GM12874 (cell line): ENCODE data around the gene ISL2.

Source experiments
- TF ChIP-seq, protein P1 (sequence below): IDR thresholded peaks from 2 replicates; pipeline ENCODE4 v1.5.1; 2011; ENCODE audit warnings: low read depth, mild to moderate bottlenecking, control low read depth, low read length, moderate library complexity; ENCODE audit not compliant: insufficient read depth

Gene ISL2

DNA sequence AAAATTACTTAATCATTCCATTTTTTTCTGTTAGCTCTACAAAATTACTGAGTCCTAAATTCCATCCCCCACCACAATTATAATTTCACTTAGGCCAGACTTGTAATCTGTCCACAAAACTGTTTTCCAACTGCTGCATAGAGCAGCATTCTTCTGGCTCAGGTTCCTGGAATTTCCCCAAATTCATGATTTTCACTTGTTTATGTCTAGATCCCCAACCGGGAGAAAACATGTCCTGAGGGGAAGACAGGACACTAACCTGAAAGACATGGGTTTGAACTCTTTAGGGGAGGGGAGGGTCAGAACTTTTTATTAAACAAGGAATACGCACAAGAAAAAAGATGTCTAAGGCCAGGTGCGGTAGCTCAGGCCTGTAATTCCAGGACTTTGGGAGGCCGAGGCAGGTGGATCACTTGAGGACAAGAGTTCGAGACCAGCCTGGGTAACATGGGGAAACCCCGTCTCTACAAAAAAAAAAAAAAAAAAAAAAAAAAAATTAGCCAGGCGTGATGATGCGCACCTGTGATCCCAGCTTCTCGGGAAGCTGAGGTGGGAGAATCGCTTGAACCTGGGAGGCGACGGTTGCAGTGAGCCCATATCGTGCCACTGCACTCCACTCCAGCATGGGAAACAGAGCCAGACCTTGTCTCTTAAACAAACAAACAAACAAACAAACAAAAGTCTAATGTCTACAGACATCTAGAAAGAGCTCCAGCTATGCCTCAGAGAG, 26.8 kb upstream of the ISL2 start:
- TF ChIP-seq, protein P1, sequence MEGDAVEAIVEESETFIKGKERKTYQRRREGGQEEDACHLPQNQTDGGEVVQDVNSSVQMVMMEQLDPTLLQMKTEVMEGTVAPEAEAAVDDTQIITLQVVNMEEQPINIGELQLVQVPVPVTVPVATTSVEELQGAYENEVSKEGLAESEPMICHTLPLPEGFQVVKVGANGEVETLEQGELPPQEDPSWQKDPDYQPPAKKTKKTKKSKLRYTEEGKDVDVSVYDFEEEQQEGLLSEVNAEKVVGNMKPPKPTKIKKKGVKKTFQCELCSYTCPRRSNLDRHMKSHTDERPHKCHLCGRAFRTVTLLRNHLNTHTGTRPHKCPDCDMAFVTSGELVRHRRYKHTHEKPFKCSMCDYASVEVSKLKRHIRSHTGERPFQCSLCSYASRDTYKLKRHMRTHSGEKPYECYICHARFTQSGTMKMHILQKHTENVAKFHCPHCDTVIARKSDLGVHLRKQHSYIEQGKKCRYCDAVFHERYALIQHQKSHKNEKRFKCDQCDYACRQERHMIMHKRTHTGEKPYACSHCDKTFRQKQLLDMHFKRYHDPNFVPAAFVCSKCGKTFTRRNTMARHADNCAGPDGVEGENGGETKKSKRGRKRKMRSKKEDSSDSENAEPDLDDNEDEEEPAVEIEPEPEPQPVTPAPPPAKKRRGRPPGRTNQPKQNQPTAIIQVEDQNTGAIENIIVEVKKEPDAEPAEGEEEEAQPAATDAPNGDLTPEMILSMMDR, result no peak

DNA sequence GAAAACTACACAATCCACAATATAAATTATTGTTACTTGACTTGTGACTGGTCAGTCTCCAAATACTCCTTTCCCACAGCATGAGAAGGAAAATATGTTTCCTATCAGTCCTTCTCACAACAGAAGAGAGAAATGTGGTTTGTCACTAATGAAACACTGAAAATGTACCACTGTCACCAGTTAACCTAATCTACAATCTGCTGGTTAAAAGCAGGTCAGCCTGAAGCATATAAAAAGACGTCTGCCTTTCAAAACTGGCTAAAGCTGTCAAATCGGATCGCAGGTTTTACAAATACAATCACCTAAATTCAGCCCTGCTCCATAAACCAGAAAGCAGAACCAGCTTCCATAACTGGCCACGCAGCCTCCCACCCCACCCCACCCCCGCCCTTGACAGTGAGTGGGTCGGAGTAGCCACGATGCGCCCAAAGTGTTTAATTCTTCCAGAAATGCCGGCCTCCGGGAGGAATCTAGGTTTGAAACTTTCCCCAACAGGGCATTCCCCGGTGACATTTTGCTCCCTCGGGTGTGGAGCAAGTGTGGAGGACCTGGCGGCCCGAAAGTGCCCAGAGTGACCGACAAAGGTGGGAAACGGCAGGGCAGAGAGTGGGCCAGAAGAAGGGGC, 26.0 kb upstream of the ISL2 start:
- TF ChIP-seq, protein P1, result no peak

DNA sequence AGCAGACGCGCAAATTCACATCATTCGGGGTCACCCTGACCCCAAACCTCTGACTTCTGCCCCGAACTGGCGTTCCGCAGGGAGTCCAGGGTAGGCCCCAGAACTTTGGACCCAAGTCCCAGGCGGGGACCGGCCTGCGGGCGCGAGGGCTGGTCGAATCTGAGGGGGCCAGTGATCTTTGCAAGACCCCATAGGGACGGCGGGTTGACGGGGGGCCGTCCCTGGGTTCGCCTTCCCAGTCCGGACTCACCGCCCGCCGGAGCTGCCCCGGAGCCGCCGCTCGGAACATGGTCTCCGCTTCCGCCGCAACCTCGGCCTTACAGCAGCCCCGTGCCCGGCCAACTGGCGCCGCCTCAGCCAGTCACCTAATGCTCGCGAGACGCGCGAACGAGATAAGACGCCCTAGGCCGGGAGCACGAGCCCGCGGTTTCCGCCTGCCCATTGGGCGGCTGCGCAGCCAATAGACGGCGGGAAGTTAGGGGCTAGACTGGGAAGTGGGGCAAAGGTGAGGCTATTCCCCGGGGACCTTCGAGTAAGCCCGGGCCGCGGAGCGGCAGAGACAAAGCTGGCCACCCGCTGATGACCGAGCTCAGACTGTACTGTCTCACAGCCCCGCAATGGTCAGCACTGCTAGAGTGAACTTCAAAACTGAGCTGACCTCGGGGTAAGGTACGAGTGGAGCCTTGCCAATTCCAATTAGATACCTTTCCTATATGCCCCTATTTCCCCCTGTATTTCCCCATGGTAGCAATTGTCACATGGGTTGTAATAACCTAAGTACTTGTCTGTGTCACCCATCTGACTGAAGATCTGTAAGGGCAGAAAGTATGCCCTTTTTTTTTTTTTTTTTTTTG, 25.2 kb upstream of the ISL2 start, which contains the start of gene ETFA:
ETFA (minus strand) TSS at position 370 of the 854 bp plus-strand sequence; CDS start at position 289, 81 bp downstream.
- TF ChIP-seq, protein P1, result no peak

DNA sequence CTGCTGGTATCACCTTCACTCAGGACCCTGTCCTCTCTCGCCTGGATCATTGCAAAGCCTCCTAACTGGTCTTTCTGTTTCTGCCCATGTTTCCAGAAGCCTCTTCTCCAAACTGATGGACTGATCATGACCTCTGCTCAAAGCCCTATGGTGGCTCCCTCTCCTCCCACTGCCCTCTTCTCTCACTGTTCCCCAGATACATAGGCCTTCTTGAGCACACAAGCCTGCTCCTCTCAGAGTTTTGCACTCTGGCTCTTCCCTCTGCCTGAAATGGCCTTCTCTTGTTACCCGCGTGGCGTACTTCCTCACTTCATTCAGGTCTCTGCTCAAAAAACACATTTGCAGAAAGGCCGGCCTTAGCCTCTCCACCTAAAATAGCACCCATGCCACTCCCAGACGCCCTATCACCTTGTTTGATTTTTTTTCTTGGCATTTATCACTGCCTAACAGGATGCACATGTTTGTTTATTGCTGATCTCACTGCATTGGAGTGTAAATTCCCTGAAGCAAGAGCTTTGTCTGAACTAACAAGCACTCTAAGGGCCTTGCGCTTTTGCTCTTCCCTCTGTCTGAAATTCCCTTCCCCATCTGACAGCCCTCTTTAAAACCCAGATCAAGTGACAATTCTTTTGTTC, 23.9 kb upstream of the ISL2 start:
- TF ChIP-seq, protein P1, result no peak

DNA sequence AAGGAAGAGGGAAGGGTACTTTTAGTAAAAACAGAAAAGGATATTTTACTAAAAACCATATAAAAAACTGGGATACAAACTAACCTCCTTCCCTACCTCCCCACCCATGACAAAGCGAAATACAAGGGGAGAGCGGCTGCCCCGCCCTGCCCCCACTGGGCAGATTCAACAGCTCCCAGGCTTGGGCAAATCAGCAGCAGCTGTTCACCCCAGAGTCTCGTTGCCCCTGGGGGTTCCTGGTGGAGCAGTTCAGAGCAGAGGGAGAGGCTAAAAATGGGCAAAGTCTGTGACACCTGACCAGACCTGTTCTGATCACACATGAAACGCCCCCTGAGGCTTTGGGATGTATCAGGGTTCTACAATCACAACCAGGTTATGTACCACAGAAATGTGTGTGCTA, 22.8 kb upstream of the ISL2 start:
- TF ChIP-seq, protein P1, result no peak

DNA sequence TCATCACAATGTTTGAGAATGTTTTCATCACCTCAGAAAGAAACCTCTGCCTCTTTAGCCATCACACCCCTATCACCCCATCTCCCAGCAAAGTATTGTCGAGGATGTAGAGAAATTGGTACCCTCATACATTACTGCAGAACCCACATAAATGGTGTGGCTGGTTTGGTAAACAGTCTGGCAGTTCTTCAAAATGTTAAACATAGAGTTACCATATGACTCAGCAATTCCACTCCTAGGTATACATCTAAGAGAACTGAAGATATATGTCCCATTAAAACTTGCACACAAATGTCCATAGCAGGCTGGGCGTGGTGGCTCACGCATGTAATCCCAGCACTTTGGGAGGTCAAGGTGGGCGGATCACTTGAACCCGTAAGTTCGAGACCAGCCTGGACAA, 16.6 kb upstream of the ISL2 start:
- TF ChIP-seq, protein P1, result no peak

DNA sequence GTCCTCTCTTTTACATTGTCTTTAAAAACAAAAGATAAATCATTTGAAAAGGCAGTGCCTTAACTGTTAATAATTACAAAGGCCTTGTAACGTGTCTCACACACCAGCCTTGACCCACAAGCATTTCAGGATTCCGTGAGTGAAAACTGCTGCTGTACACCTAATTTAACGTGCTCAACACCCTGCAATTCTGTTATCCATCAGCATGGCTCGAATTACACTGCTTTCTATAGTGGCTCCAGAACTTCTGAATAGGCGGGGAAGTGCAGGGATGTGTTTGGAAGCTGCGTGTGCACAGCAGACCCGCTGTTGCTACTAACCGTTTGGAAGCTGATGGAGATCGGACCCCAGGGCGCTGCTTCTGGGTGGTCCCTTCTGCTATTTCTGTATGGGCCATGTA, 15.4 kb upstream of the ISL2 start:
- TF ChIP-seq, protein P1, result no peak
